GM12878 (cell line): ENCODE measurements around the gene PDK3. TPM values are rescaled to one million over a fixed set of nuclear protein-coding genes. Genes with fewer than 3 reads are reported as not detected.

Experiments
- BCL11A ChIP-seq: IDR thresholded peaks from 2 replicates; pipeline ENCODE4 v1.6.1; 2011; ENCODE audit warnings: low read depth, low read length
- BMI1 ChIP-seq: fragments of 450-650 bp; IDR thresholded peaks from 2 replicates; pipeline ENCODE4 v1.6.1; 2016; ENCODE audit warnings: mild to moderate bottlenecking, moderate library complexity, borderline replicate concordance
- EGR1 ChIP-seq, 2 experiments: IDR thresholded peaks; 1 replicate in 1 of 2; 2 replicates in 1 of 2; pipeline ENCODE4 v1.6.1; 2011 to 2012; ENCODE audit warnings: low read depth in 2 of 2, low read length in 2 of 2, borderline replicate concordance in 1 of 2, mild to moderate bottlenecking in 1 of 2, moderate library complexity in 1 of 2
- ETV6 ChIP-seq, 2 experiments: fragments of 450-650 bp in 1 of 2; IDR thresholded peaks in 1 of 2; conservative IDR thresholded peaks in 1 of 2; 2 replicates each; pipeline ENCODE4 v1.6.1; 2014; ENCODE audit warnings: antibody characterized with exemption in 1 of 2, borderline replicate concordance in 1 of 2, low read depth in 1 of 2, mild to moderate bottlenecking in 1 of 2, moderate library complexity in 1 of 2
- HDAC2 ChIP-seq: fragments of 200-600 bp; sonication (generic); IDR thresholded peaks from 2 replicates; pipeline ENCODE4 v1.6.1; 2017
- IKZF1 ChIP-seq: fragments of 450-650 bp; conservative IDR thresholded peaks from 2 replicates; pipeline ENCODE4 v1.6.1; 2017; ENCODE audit warnings: antibody characterized with exemption, mild to moderate bottlenecking
- JUNB ChIP-seq: IDR thresholded peaks from 2 replicates; pipeline ENCODE4 v1.6.1; 2016; ENCODE audit warnings: antibody characterized with exemption, mild to moderate bottlenecking
- NR2C1 ChIP-seq: fragments of 450-650 bp; IDR thresholded peaks from 2 replicates; pipeline ENCODE4 v1.6.1; 2017; ENCODE audit warnings: antibody characterized with exemption, mild to moderate bottlenecking, moderate library complexity
- NR2F1 ChIP-seq: fragments of 450-650 bp; conservative IDR thresholded peaks from 2 replicates; pipeline ENCODE4 v1.6.1; 2017; ENCODE audit warnings: mild to moderate bottlenecking
- PRDM15 ChIP-seq: fragments of 450-650 bp; formaldehyde crosslinking; IDR thresholded peaks from 2 replicates; pipeline ENCODE4 v1.4.0; 2020; ENCODE audit warnings: mild to moderate bottlenecking, moderate library complexity
- RUNX3 ChIP-seq: IDR thresholded peaks from 2 replicates; pipeline ENCODE4 v1.6.1; 2012; ENCODE audit warnings: low read length, inconsistent platforms
- SMAD1 ChIP-seq: fragments of 450-650 bp; IDR thresholded peaks from 2 replicates; pipeline ENCODE4 v1.6.1; 2018; ENCODE audit warnings: mild to moderate bottlenecking, low read depth; ENCODE audit not compliant: partially characterized antibody
- SP1 ChIP-seq: IDR thresholded peaks from one replicate; pipeline ENCODE4 v1.6.1; 2011; ENCODE audit warnings: low read depth, low read length
- ZSCAN29 ChIP-seq: fragments of 450-650 bp; IDR thresholded peaks from 2 replicates; pipeline ENCODE4 v1.6.1; 2017; ENCODE audit warnings: mild to moderate bottlenecking, moderate library complexity
- polyA plus RNA-seq, 11 experiments: library from polyadenylated mRNA; depleted of rRNA in 4 of 11; unstranded in 6 of 11; stranded (reverse) in 5 of 11; fragments of >200 nt; fragmentation: Nextera tagmentation in 4 of 11; fragmentation: Illumina TruSeq in 1 of 11; extraction: Ambion mirVana in 4 of 11; extraction: Trizol in 1 of 11; gene quantifications; 1 replicate in 1 of 11; 2 replicates in 10 of 11; pipeline versions ENCODE4 v1.2.1 to v1.2.3, GENCODE V29; 2011 to 2016; ENCODE audit warnings: inconsistent platforms in 2 of 11, missing spikeins in 2 of 11, low read depth in 1 of 11
- total RNA-seq, 4 experiments: library from RNA; depleted of rRNA in 3 of 4; stranded (reverse); fragments of >200 nt in 3 of 4; fragmentation: Illumina TruSeq in 1 of 4; extraction: Trizol in 1 of 4; gene quantifications; 2 replicates each; pipeline versions ENCODE4 v1.2.1 to v1.2.3, GENCODE V29; 2013 to 2021
- TF ChIP-seq, protein P1 (sequence below): fragments of 450-650 bp; IDR thresholded peaks from 2 replicates; pipeline ENCODE4 v1.6.1; 2016; ENCODE audit warnings: mild to moderate bottlenecking
- TF ChIP-seq, protein P2 (sequence below): fragments of 450-650 bp; IDR thresholded peaks from 2 replicates; pipeline ENCODE4 v1.6.1; 2016; ENCODE audit warnings: mild to moderate bottlenecking, moderate library complexity, borderline replicate concordance
- TF ChIP-seq, protein P3 (sequence below): fragments of 450-650 bp; IDR thresholded peaks from 2 replicates; pipeline ENCODE4 v1.6.1; 2017; ENCODE audit warnings: mild to moderate bottlenecking, low read depth, inconsistent platforms; ENCODE audit not compliant: poor library complexity, severe bottlenecking
- TF ChIP-seq, protein P4 (sequence below): fragments of 450-650 bp; IDR thresholded peaks from 2 replicates; pipeline ENCODE4 v1.6.1; 2014; ENCODE audit warnings: mild to moderate bottlenecking

PDK3 gene
- total and polyA plus RNA-seq, 10 of the 15 experiments (the other 5 are each of a cell fraction or from before 2014, with no cell fraction given): 4.2 to 54.6 (median 21.9) TPM

GRCh38 chrX:24513416-24513815, 48.3 kb downstream of the PDK3 start (continued):
- no peak for TF ChIP-seq BMI1
- TF ChIP-seq SMAD1: no peak
- peak; percentile 88 for TF ChIP-seq BCL11A
- TF ChIP-seq, protein P1, sequence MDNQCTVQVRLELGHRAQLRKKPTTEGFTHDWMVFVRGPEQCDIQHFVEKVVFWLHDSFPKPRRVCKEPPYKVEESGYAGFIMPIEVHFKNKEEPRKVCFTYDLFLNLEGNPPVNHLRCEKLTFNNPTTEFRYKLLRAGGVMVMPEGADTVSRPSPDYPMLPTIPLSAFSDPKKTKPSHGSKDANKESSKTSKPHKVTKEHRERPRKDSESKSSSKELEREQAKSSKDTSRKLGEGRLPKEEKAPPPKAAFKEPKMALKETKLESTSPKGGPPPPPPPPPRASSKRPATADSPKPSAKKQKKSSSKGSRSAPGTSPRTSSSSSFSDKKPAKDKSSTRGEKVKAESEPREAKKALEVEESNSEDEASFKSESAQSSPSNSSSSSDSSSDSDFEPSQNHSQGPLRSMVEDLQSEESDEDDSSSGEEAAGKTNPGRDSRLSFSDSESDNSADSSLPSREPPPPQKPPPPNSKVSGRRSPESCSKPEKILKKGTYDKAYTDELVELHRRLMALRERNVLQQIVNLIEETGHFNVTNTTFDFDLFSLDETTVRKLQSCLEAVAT: 0 out of 2 replicates have a peak, but pooled peaks have one; percentile 51
- TF ChIP-seq, protein P2, sequence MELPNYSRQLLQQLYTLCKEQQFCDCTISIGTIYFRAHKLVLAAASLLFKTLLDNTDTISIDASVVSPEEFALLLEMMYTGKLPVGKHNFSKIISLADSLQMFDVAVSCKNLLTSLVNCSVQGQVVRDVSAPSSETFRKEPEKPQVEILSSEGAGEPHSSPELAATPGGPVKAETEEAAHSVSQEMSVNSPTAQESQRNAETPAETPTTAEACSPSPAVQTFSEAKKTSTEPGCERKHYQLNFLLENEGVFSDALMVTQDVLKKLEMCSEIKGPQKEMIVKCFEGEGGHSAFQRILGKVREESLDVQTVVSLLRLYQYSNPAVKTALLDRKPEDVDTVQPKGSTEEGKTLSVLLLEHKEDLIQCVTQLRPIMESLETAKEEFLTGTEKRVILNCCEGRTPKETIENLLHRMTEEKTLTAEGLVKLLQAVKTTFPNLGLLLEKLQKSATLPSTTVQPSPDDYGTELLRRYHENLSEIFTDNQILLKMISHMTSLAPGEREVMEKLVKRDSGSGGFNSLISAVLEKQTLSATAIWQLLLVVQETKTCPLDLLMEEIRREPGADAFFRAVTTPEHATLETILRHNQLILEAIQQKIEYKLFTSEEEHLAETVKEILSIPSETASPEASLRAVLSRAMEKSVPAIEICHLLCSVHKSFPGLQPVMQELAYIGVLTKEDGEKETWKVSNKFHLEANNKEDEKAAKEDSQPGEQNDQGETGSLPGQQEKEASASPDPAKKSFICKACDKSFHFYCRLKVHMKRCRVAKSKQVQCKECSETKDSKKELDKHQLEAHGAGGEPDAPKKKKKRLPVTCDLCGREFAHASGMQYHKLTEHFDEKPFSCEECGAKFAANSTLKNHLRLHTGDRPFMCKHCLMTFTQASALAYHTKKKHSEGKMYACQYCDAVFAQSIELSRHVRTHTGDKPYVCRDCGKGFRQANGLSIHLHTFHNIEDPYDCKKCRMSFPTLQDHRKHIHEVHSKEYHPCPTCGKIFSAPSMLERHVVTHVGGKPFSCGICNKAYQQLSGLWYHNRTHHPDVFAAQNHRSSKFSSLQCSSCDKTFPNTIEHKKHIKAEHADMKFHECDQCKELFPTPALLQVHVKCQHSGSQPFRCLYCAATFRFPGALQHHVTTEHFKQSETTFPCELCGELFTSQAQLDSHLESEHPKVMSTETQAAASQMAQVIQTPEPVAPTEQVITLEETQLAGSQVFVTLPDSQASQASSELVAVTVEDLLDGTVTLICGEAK: no peak
- TF ChIP-seq, protein P3, sequence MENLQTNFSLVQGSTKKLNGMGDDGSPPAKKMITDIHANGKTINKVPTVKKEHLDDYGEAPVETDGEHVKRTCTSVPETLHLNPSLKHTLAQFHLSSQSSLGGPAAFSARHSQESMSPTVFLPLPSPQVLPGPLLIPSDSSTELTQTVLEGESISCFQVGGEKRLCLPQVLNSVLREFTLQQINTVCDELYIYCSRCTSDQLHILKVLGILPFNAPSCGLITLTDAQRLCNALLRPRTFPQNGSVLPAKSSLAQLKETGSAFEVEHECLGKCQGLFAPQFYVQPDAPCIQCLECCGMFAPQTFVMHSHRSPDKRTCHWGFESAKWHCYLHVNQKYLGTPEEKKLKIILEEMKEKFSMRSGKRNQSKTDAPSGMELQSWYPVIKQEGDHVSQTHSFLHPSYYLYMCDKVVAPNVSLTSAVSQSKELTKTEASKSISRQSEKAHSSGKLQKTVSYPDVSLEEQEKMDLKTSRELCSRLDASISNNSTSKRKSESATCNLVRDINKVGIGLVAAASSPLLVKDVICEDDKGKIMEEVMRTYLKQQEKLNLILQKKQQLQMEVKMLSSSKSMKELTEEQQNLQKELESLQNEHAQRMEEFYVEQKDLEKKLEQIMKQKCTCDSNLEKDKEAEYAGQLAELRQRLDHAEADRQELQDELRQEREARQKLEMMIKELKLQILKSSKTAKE: peak; percentile 46
- no peak for TF ChIP-seq ZSCAN29
- TF ChIP-seq HDAC2: no peak
- no peak for TF ChIP-seq NR2F1
- peak in 1 of 2 experiments; percentile 77; a peak in 2 of 4 replicates for TF ChIP-seq ETV6 (conservative IDR thresholded peaks at IDR 0.05 in 1 of 2, IDR thresholded peaks at IDR 0.05 in 1 of 2; ENCODE audit: borderline replicate concordance in 1 of 2, low read depth in 1 of 2)
- TF ChIP-seq SP1: no peak
- TF ChIP-seq NR2C1: no peak
- TF ChIP-seq, protein P4, sequence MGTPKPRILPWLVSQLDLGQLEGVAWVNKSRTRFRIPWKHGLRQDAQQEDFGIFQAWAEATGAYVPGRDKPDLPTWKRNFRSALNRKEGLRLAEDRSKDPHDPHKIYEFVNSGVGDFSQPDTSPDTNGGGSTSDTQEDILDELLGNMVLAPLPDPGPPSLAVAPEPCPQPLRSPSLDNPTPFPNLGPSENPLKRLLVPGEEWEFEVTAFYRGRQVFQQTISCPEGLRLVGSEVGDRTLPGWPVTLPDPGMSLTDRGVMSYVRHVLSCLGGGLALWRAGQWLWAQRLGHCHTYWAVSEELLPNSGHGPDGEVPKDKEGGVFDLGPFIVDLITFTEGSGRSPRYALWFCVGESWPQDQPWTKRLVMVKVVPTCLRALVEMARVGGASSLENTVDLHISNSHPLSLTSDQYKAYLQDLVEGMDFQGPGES: no peak
- TF ChIP-seq RUNX3: peak; percentile 80
- TF ChIP-seq EGR1 (IDR thresholded peaks at IDR 0.05; ENCODE audit: borderline replicate concordance in 1 of 2, low read depth in 2 of 2, low read length in 2 of 2): no peak
- peak; percentile 74 for TF ChIP-seq JUNB
- no peak for TF ChIP-seq PRDM15 (CRISPR knock-in tag)
- TF ChIP-seq IKZF1: peak; percentile 32; the same call in 1 of the 2 replicates
